Measurements from ENCODE around the gene PHKG2. TPM values are rescaled to one million over a fixed set of nuclear protein-coding genes. Genes with fewer than 3 reads are reported as not detected.

Gene PHKG2
- polyA plus RNA-seq, 1 donor from 2014 or later = 41.5 TPM

GRCh38 chr16:30723725-30724355 lies 24.4 kb upstream of the PHKG2 start:
- Histone ChIP-seq H3K4me2 (ENCODE audit: low read length) (no peak overlapping the region), H4K20me1 (ENCODE audit: insufficient read depth) (no peaks in the 10 kb centered on the region), H3K9ac (ENCODE audit: low read length) (no peak overlapping the region), H3K79me2 (replicated peaks; ENCODE audit: insufficient read depth, low read length) (no peaks in the 10 kb centered on the region), H3K27ac (ENCODE audit: low read length) (no peak overlapping the region), H3F3A (ENCODE audit: insufficient read depth, low read length, poor library complexity, severe bottlenecking) (no peaks in the 10 kb centered on the region), H3K27me3 (ENCODE audit: insufficient read depth, low read depth, low read length) (no peaks in the 10 kb centered on the region), H3K36me3 (ENCODE audit: insufficient read depth, low read length) (no peaks in the 10 kb centered on the region), H3K9me3 (ENCODE audit: low read length) (no peaks in the 10 kb centered on the region), H2AFZ (ENCODE audit: low read depth, low read length) (no peak overlapping the region), H3K9me2 (ENCODE audit: insufficient read depth, low read length) (no peaks in the 10 kb centered on the region), H3K4me3 (ENCODE audit: low read length) (no peak overlapping the region)
- no peak for TF ChIP-seq RAD21 (conservative IDR thresholded peaks at IDR 0.05)
- no peak for TF ChIP-seq EZH2 (IDR thresholded peaks at IDR 0.05; ENCODE audit: borderline replicate concordance, insufficient read depth, low read length, poor library complexity, severe bottlenecking)

GRCh38 chr16:30724641-30725417 lies 23.4 kb upstream of the PHKG2 start:
- H3K4me2 ChIP-seq (ENCODE audit: low read length) = no peak overlapping the region
- no peaks in the 10 kb centered on the region for H3K79me2 ChIP-seq (replicated peaks; ENCODE audit: insufficient read depth, low read length)
- H3K9me2 ChIP-seq (ENCODE audit: insufficient read depth, low read length) = no peaks in the 10 kb centered on the region
- H4K20me1 ChIP-seq (ENCODE audit: insufficient read depth) = no peaks in the 10 kb centered on the region
- no peak overlapping the region for H2AFZ ChIP-seq (ENCODE audit: low read depth, low read length)
- no peaks in the 10 kb centered on the region for H3K9me3 ChIP-seq (ENCODE audit: low read length)
- H3K9ac ChIP-seq (ENCODE audit: low read length) = no peak overlapping the region
- H3K27ac ChIP-seq (ENCODE audit: low read length) = no peak overlapping the region
- H3K27me3 ChIP-seq (ENCODE audit: insufficient read depth, low read depth, low read length) = no peaks in the 10 kb centered on the region
- H3K36me3 ChIP-seq (ENCODE audit: insufficient read depth, low read length) = peaks cover 4% of the 10 kb centered on the region
- no peak for TF ChIP-seq POLR2AphosphoS5 (IDR thresholded peaks at IDR 0.05)
- no peak for TF ChIP-seq RAD21 (conservative IDR thresholded peaks at IDR 0.05)
- TF ChIP-seq EP300 (conservative IDR thresholded peaks at IDR 0.05; ENCODE audit: poor library complexity, severe bottlenecking) = no peak
- no peak for TF ChIP-seq TAF1 (IDR thresholded peaks at IDR 0.05; ENCODE audit: low read depth)
- TF ChIP-seq SMC3 (conservative IDR thresholded peaks at IDR 0.05; ENCODE audit: poor library complexity) = no peak
- TF ChIP-seq MXI1 (conservative IDR thresholded peaks at IDR 0.05; ENCODE audit: poor library complexity, severe bottlenecking) = no peak
- TF ChIP-seq REST (IDR thresholded peaks at IDR 0.05; ENCODE audit: borderline replicate concordance) = no peak
- TF ChIP-seq CTCF (IDR thresholded peaks at IDR 0.05; ENCODE audit: poor library complexity, severe bottlenecking) = no peak
- no peak for TF ChIP-seq EZH2 (IDR thresholded peaks at IDR 0.05; ENCODE audit: borderline replicate concordance, insufficient read depth, low read length, poor library complexity, severe bottlenecking)
- H3F3A ChIP-seq (ENCODE audit: insufficient read depth, low read length, poor library complexity, severe bottlenecking) = no peaks in the 10 kb centered on the region
- H3K4me3 ChIP-seq (ENCODE audit: low read length) = no peak overlapping the region

All from neural cell (in vitro differentiated cells).